HCT116 (cell line): ENCODE results near the gene ZMYM2. TPM values are rescaled to one million over a fixed set of nuclear protein-coding genes. Genes with fewer than 3 reads are reported as not detected.
"Not testable (repeated sequence)": the region's sequence is repeated elsewhere in the genome, so short reads cannot be mapped to it uniquely, and the experiment has no call there.

Source experiments
- ATAC-seq: fragments of 200-7000 bp; cut with Tn5 transposase; 2 replicates; pipeline ENCODE4 v1.9.1; 2020; ENCODE audit warnings: mild to moderate bottlenecking, moderate library complexity
- BruUV-seq: library from RNA; stranded (reverse); fragments of 400-500 nt; replicated peaks from 2 replicates; lab custom pipeline; 2021; lab: Mats Ljungman, UMichigan
- CTCF ChIA-PET: fragments of 300-600 bp; sonication (Branson Sonifier 250); formaldehyde crosslinking; loops from one replicate; lab custom pipeline; 2021; ENCODE audit warnings: antibody characterized with exemption; lab: Charles Lee
- POLR2A ChIA-PET: fragments of 300-600, 350-600 bp; sonication (Branson Sonifier 250); formaldehyde crosslinking; loops from one replicate; lab custom pipeline; 2021; ENCODE audit warnings: antibody characterized with exemption; lab: Charles Lee
- RAD21 ChIA-PET, 2 experiments: fragments of 300-600 bp; sonication (Branson Sonifier 250); formaldehyde crosslinking; loops; one replicate each; lab custom pipeline; 2023; ENCODE audit warnings: low total read pairs in 2 of 2; ENCODE audit not compliant: uncharacterized antibody in 2 of 2, unreplicated experiment in 2 of 2, low non-redundant PET in 1 of 2; lab: Charles Lee
- DNase-seq: peaks from one replicate; pipeline ENCODE4 v3.0.0-alpha.2; 2010; ENCODE audit warnings: low read depth, low spot score
- H2AFZ ChIP-seq: fragments of 200-600 bp; shearing (Covaris generic), sonication (generic); 2 replicates; pipeline ENCODE4 v1.6.1; 2017; ENCODE audit warnings: low read depth, mixed run types, mixed read lengths, antibody characterized with exemption, low read length; ENCODE audit not compliant: poor library complexity, severe bottlenecking
- H3K27ac ChIP-seq: 2 replicates; pipeline ENCODE4 v1.5.1; 2012; ENCODE audit warnings: low read depth, low read length
- H3K27me3 ChIP-seq: fragments of 200-600 bp; sonication (generic); 2 replicates; pipeline ENCODE4 v1.6.1; 2016; ENCODE audit warnings: mixed run types, low read length, mixed read lengths; ENCODE audit not compliant: insufficient read depth
- H3K36me3 ChIP-seq, 2 experiments: fragments of 200-500 bp in 1 of 2; fragments of 200-600 bp in 1 of 2; sonication (Bioruptor generic) in 1 of 2; sonication (generic) in 1 of 2; 2 replicates each; pipeline versions ENCODE4 v1.5.1 to v1.6.1; 2014 to 2016; ENCODE audit warnings: low read length in 2 of 2, inconsistent platforms in 1 of 2, mixed read lengths in 1 of 2, mixed run types in 1 of 2; ENCODE audit not compliant: insufficient read depth in 2 of 2, control insufficient read depth in 1 of 2
- H3K4me1 ChIP-seq, 2 experiments: fragments of 200-600 bp in 1 of 2; sonication (generic) in 1 of 2; 2 replicates each; pipeline versions ENCODE4 v1.5.1 to v1.6.1; 2012 to 2017; ENCODE audit warnings: low read length in 2 of 2, inconsistent platforms in 1 of 2, mild to moderate bottlenecking in 1 of 2, mixed read lengths in 1 of 2, mixed run types in 1 of 2, moderate library complexity in 1 of 2; ENCODE audit not compliant: insufficient read depth in 2 of 2, control insufficient read depth in 1 of 2
- H3K4me2 ChIP-seq: fragments of 200-600 bp; sonication (generic); 2 replicates; pipeline ENCODE4 v1.6.1; 2017; ENCODE audit warnings: mixed run types, low read length, mixed read lengths
- H3K4me3 ChIP-seq, 2 experiments: fragments of 200-600 bp in 1 of 2; sonication (generic) in 1 of 2; replicated peaks in 1 of 2; 2 replicates each; pipeline ENCODE4 v1.5.1; 2011 to 2016; ENCODE audit warnings: low read length in 2 of 2, control low read depth in 1 of 2, low read depth in 1 of 2, mild to moderate bottlenecking in 1 of 2, mixed read lengths in 1 of 2, mixed run types in 1 of 2
- H3K79me2 ChIP-seq: fragments of 200-600 bp; sonication (generic); 2 replicates; pipeline ENCODE4 v1.6.1; 2017; ENCODE audit warnings: mild to moderate bottlenecking, mixed run types, low read length, moderate library complexity, mixed read lengths; ENCODE audit not compliant: insufficient read depth
- H3K9ac ChIP-seq: fragments of 200-600 bp; sonication (generic); 2 replicates; pipeline ENCODE4 v1.6.1; 2016; ENCODE audit warnings: low read length, mixed read lengths
- H3K9me2 ChIP-seq: fragments of 200-600 bp; sonication (generic), shearing (Covaris generic); 2 replicates; pipeline ENCODE4 v1.6.1; 2017; ENCODE audit warnings: mixed run types, mild to moderate bottlenecking, moderate library complexity; ENCODE audit not compliant: insufficient read depth
- H3K9me3 ChIP-seq, 2 experiments: fragments of 200-500 bp in 1 of 2; fragments of 200-600 bp in 1 of 2; sonication (Bioruptor generic) in 1 of 2; sonication (generic) in 1 of 2; 2 replicates each; pipeline ENCODE4 v1.6.1; 2014 to 2017; ENCODE audit warnings: low read length in 2 of 2, mixed read lengths in 2 of 2, inconsistent platforms in 1 of 2, low read depth in 1 of 2, mild to moderate bottlenecking in 1 of 2, mixed run types in 1 of 2, moderate library complexity in 1 of 2; ENCODE audit not compliant: control insufficient read depth in 1 of 2, insufficient read depth in 1 of 2
- H4K20me1 ChIP-seq: fragments of 200-600 bp; sonication (generic), shearing (Covaris generic); 2 replicates; pipeline ENCODE4 v1.6.1; 2017; ENCODE audit warnings: mixed run types, mild to moderate bottlenecking, moderate library complexity; ENCODE audit not compliant: insufficient read depth
- CBX3 ChIP-seq: IDR thresholded peaks from 2 replicates; pipeline ENCODE4 v1.6.1; 2012; ENCODE audit warnings: low read depth
- CEBPB ChIP-seq: IDR thresholded peaks from 2 replicates; pipeline ENCODE4 v1.6.1; 2012; ENCODE audit warnings: low read depth
- EZH2phosphoT487 ChIP-seq: fragments of 200-600 bp; IDR thresholded peaks from 2 replicates; pipeline ENCODE4 v1.6.1; 2018; ENCODE audit warnings: antibody characterized with exemption, borderline replicate concordance
- SP1 ChIP-seq: IDR thresholded peaks from 2 replicates; pipeline ENCODE4 v1.6.1; 2012; ENCODE audit warnings: low read depth
- intact Hi-C: fragments of 100-400 bp; cut with micrococcal nuclease; formaldehyde crosslinking; loops from 2 replicates; pipeline ENCODE4 v1.10.0; 2022
- total RNA-seq: library from RNA; stranded (reverse); gene quantifications from one replicate; pipeline ENCODE4 v1.2.1, GENCODE V29; 2021; ENCODE audit not compliant: unreplicated experiment

Gene ZMYM2
- total RNA-seq, 1 experiment from 2014 or later = 53.0 TPM

DNA sequence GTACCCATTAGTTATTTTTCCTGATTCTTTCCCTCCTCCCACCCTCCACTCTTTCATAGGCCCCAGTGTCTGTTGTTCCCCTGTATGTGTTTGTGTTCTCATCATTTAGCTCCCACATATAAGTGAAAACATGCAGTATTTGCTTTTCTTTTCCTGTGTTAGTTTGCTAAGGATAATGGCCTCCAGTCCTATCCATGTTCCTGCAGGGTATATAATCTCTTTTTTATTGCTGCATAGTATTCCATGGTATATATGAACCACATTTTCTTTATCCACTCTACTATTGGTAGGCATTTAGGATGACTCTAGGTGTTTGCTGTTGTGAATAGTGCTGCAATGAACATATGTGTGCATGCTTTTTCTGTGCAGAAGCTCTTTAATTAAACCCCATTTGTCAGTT, 79.4 kb downstream of the ZMYM2 start:
- no peaks in the 10 kb centered on the region for H3K9me2 ChIP-seq
- H3K79me2 ChIP-seq = peaks cover 46% of the 10 kb centered on the region
- no peak overlapping the region for H3K9ac ChIP-seq
- ChIA-PET CTCF (no interaction called here), RAD21 (no interaction called here), POLR2A (interaction anchor here (0.7 kb wide), 1 partner anchor 38 kb away, joined by 4 read pairs; no protein-coding TSS in a partner anchor)
- ATAC-seq = no peak
- no TSS peak for BruUV-seq
- H3K4me1 ChIP-seq = no peaks in the 10 kb centered on the region
- DNase-seq = no peak
- peaks cover 4% of the 10 kb centered on the region; the same call in 1 of the 2 replicates for H4K20me1 ChIP-seq
- no peak overlapping the region for H3K4me3 ChIP-seq
- H2AFZ ChIP-seq = no peak overlapping the region
- H3K27ac ChIP-seq = no peak overlapping the region
- H3K9me3 ChIP-seq = no peaks in the 10 kb centered on the region
- TF ChIP-seq CBX3 (no peak), CEBPB (no peak), EZH2phosphoT487 (no peak), SP1 (no peak)
- TF ChIP-seq, all 23 proteins: peak for 0
- no peaks in the 10 kb centered on the region for H3K27me3 ChIP-seq
- peaks cover 16 to 29% of the 10 kb centered on the region in 2 experiments; a peak in 3 of 4 replicates for H3K36me3 ChIP-seq
- intact Hi-C loops = loop anchor here (5.0 kb wide), 1 partner anchor 124 kb away; the partner anchor contains the start of gene GJA3
- no peak overlapping the region for H3K4me2 ChIP-seq

DNA sequence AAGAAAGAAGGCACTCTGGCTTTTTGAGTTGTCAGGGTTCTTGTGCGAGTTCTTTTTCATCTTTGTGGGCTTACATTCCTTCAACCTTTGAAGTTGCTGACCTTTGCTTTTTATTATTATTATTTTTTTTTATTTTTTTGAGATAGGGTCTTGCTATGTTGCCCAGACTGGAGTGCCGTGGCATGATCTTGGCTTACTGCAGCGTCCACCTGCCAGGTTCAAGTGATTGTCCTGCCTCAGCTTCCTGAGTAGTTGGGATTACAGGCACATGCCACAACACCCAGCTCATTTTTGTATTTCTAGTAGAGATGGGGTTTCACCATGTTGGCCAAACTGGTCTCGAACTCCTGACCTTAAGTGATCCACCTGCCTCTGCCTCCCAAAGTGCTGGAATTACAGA, 84.1 kb downstream of the ZMYM2 start:
- intact Hi-C loops, POLR2A ChIA-PET, ATAC-seq: not testable (repeated sequence)

More for the DNA sequence above, 84.1 kb downstream of the ZMYM2 start:
- H4K20me1 ChIP-seq, BruUV-seq, RAD21 ChIA-PET, H3K9ac ChIP-seq, H3K9me3 ChIP-seq, H3K4me2 ChIP-seq, H3K4me1 ChIP-seq, H3K27me3 ChIP-seq, DNase-seq, H3K4me3 ChIP-seq, H3K9me2 ChIP-seq, H3K27ac ChIP-seq, CTCF ChIA-PET, H2AFZ ChIP-seq: not testable (repeated sequence)
- H3K79me2 ChIP-seq = peaks cover 46% of the 10 kb centered on the region
- peaks cover 4 to 10% of the 10 kb centered on the region in 2 experiments; a peak in 3 of 4 replicates for H3K36me3 ChIP-seq
